Stomach (tissue), 4 donors: ENCODE data around the gene QRICH2.

Experiments used
- POLR2AphosphoS5 ChIP-seq, 3 donors: sonication (generic); formaldehyde crosslinking; IDR thresholded peaks; one replicate each; pipeline ENCODE4 v1.6.1; 2016; ENCODE audit warnings: antibody characterized with exemption in 3 of 3
- TF ChIP-seq, protein P1 (sequence below), 7 experiments: fragments of 450-650 bp in 4 of 7; fragments of 200-600 bp in 3 of 7; sonication (generic) in 3 of 7; IDR thresholded peaks; one replicate each; pipeline ENCODE4 v1.5.1; 2016 to 2019; ENCODE audit warnings: antibody characterized with exemption in 7 of 7, control low read depth in 2 of 7, mild to moderate bottlenecking in 1 of 7

GRCh38 chr17:76240461-76241203 lies 67.4 kb downstream of the QRICH2 start, which contains the start of gene RNF157:
- TF ChIP-seq, protein P1, sequence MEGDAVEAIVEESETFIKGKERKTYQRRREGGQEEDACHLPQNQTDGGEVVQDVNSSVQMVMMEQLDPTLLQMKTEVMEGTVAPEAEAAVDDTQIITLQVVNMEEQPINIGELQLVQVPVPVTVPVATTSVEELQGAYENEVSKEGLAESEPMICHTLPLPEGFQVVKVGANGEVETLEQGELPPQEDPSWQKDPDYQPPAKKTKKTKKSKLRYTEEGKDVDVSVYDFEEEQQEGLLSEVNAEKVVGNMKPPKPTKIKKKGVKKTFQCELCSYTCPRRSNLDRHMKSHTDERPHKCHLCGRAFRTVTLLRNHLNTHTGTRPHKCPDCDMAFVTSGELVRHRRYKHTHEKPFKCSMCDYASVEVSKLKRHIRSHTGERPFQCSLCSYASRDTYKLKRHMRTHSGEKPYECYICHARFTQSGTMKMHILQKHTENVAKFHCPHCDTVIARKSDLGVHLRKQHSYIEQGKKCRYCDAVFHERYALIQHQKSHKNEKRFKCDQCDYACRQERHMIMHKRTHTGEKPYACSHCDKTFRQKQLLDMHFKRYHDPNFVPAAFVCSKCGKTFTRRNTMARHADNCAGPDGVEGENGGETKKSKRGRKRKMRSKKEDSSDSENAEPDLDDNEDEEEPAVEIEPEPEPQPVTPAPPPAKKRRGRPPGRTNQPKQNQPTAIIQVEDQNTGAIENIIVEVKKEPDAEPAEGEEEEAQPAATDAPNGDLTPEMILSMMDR (IDR thresholded peaks at IDR 0.05): no peak
- TF ChIP-seq POLR2AphosphoS5 (IDR thresholded peaks at IDR 0.05): peak in 2 of 3 donors; percentile 2 to 5
